GM12801 (cell line): ENCODE data around the gene RAP1GAP2.

Experiments used
- TF ChIP-seq, protein P1 (sequence below): IDR thresholded peaks from one replicate; pipeline ENCODE4 v1.5.1; 2011; ENCODE audit warnings: control low read depth; ENCODE audit not compliant: insufficient read length; ENCODE audit errors: extremely low read depth

The RAP1GAP2 gene

DNA sequence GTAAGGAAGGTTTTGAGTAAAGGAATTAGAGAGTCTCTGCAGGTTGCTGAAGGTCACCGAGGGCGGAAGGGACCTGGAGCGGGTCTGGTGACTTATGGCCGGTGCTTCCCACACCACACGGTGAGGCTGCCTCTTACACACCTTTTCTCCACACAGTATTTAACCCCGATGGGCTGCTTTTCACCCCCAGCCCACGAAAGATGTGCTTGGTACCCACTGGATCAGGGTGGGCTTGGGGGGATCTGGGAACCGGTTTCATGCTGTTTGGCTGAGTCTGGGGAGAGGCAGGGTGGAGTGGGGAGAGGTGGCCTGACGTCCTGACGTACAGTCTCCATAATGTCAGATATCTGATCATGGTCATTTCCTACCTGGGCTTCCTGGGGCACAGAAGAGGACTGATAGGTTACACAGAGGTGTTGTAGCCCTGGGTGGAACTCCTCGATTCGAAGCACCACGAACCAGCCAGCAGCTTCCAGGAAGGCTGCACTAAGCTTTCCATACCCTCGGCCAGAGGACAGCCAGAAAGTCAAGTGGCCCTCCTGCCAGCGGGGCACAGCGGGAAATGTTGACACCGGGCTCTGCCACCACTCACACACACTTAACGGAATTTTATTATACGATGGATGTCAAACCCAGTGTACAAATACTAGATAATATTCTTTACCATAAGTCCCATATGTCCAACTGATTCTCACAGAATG, 233.1 kb downstream of the RAP1GAP2 start:
- TF ChIP-seq, protein P1, sequence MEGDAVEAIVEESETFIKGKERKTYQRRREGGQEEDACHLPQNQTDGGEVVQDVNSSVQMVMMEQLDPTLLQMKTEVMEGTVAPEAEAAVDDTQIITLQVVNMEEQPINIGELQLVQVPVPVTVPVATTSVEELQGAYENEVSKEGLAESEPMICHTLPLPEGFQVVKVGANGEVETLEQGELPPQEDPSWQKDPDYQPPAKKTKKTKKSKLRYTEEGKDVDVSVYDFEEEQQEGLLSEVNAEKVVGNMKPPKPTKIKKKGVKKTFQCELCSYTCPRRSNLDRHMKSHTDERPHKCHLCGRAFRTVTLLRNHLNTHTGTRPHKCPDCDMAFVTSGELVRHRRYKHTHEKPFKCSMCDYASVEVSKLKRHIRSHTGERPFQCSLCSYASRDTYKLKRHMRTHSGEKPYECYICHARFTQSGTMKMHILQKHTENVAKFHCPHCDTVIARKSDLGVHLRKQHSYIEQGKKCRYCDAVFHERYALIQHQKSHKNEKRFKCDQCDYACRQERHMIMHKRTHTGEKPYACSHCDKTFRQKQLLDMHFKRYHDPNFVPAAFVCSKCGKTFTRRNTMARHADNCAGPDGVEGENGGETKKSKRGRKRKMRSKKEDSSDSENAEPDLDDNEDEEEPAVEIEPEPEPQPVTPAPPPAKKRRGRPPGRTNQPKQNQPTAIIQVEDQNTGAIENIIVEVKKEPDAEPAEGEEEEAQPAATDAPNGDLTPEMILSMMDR = no peak

GRCh38 chr17:3030096-3030495, 233.9 kb downstream of the RAP1GAP2 start:
- TF ChIP-seq, protein P1 = no peak

GRCh38 chr17:3032258-3033247, 236.3 kb downstream of the RAP1GAP2 start:
- TF ChIP-seq, protein P1 = no peak

DNA sequence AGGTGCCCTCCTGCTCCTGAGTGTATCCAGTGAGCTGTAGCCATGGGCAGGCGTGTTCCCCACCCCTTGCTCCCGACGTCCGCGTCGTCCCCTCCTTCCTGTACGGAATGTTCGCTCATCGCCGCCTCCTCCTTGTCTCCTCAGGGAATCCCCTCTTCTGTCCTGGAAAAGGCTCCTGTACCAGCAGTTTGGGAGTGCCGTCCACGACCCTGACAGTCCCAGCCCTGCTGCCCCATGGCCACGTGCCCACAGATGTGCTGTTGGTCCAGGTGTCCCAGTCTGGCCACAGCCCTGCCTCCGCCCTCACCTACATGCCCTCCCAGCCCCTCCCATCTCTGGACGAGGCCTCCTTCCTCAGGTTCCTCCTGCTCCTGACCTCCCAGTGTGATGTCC, 237.0 kb downstream of the RAP1GAP2 start:
- TF ChIP-seq, protein P1 = no peak

DNA sequence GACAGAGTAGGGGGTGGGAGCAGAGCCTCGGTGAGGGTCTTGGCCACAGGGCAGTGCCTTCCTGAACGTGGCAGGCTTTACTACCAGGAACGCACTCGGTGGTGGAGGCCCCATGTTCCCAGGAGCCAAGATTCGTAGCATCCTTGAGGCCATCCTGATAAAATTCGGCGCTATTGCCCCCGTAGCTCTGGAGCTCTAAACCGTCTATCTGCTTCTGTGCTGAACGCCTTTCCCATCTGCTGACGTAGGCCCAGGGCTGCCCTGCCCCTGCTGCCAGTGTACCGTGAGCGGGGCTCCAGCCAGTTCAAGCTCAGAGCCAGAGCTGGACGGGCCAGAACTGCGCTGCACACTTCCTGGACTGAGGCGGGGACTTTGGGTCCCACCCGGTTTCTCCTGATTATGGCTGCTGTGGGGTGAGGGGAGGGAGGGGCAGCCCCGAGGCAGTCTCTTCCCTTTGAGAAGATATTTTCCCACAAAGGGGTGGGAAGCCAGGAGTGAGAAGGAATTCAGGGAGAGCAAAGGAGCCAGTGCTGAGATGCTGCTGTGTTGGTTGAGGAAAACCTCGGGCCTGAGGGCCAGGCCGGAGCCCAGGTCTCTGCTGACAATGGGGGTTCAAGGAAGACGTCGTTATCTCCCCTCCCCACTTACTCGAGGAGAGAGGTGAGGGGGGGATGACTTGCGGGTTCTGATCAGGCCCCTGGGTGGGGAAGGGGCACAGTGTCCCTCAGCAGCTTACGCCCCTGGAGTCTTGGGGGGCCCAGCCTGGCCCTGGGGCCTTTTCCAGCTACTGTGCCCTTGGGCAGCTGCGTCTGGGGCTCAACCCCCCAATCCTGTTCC, 237.7 kb downstream of the RAP1GAP2 start:
- TF ChIP-seq, protein P1 = no peak

DNA sequence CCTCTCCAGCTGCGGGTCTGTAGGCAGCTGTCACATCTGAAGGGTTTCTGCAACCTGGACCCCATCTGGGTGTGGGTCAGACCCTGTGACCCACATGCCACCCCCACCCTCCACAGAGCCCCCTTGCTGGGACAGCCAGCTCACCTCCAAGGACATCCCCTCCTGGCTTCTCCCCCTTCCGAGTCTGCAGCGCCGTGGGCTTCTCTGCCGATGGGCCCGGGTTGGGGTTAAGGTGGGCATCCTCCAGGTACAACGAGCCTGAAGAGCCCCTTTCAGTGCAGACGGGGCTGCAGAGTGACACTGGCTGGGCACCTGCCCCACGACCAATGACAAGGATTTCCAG, 238.3 kb downstream of the RAP1GAP2 start:
- TF ChIP-seq, protein P1 = no peak
